ENCODE measurements around the gene TNFRSF6B.
"Not testable (repeated sequence)": the region's sequence is repeated elsewhere in the genome, so short reads cannot be mapped to it uniquely, and the experiment has no call there.

Gene TNFRSF6B

GRCh38 chr20:63696628-63697356, at the start of gene TNFRSF6B:
Gene TNFRSF6B (plus strand): TSS chr20:63696652. CDS start chr20:63696768, 116 bp downstream.
- intact Hi-C loops (cut with DNase I) = no loop called here
- peak in 6 of 42 donors; percentile 8 to 56 (median 36) for DNase-seq

- no peak for DNase-seq
- intact Hi-C loops (cut with DNase I) = no loop called here
Measured at GRCh38 chr20:63648190-63648589, 48.3 kb upstream of the TNFRSF6B start.

GRCh38 chr20:63648895-63649589, 47.4 kb upstream of the TNFRSF6B start:
- DNase-seq = no peak

GRCh38 chr20:63650486-63650885, 46.0 kb upstream of the TNFRSF6B start:
- intact Hi-C loops (cut with DNase I); DNase-seq: not testable (repeated sequence)

More at GRCh38 chr20:63648895-63649589, 47.4 kb upstream of the TNFRSF6B start:
- intact Hi-C loops (cut with DNase I) = no loop called here

- peak in 1 of 42 donors; percentile 21 for DNase-seq
- intact Hi-C loops (cut with DNase I) = no loop called here
Measured at GRCh38 chr20:63651942-63652191, 44.6 kb upstream of the TNFRSF6B start.

- intact Hi-C loops (cut with DNase I) = no loop called here
- DNase-seq = peak in 6 of 42 donors; percentile 21 to 46 (median 28)
Measured at GRCh38 chr20:63652192-63652980, 44.1 kb upstream of the TNFRSF6B start.

- DNase-seq = peak; percentile 59 to 97 (median 88)
- intact Hi-C loops (cut with DNase I) = no loop called here
Measured at GRCh38 chr20:63653041-63653973, 43.1 kb upstream of the TNFRSF6B start, which contains the start of gene STMN3. Gene STMN3 (minus strand): TSS chr20:63653424. CDS start chr20:63653345, 79 bp downstream.

- no peak for DNase-seq
- intact Hi-C loops (cut with DNase I) = no loop called here
Measured at GRCh38 chr20:63653974-63654668, 42.3 kb upstream of the TNFRSF6B start.

- no peak for DNase-seq
- intact Hi-C loops (cut with DNase I) = loop anchor here (5.0 kb wide), 1 partner anchor 52 kb away; the partner anchor contains the start of genes ARFRP1 and ZGPAT
Measured at GRCh38 chr20:63655249-63655648, 41.2 kb upstream of the TNFRSF6B start.

GRCh38 chr20:63656451-63656850, 40.0 kb upstream of the TNFRSF6B start:
- intact Hi-C loops (cut with DNase I) = loop anchor here (5.0 kb wide), 1 partner anchor 51 kb away; the partner anchor contains the start of genes ARFRP1 and ZGPAT
- no peak for DNase-seq

- peak in 10 of 42 donors; percentile 14 to 59 (median 36) for DNase-seq
- intact Hi-C loops (cut with DNase I) = loop anchor here (5.0 kb wide), 1 partner anchor 50 kb away; the partner anchor contains the start of genes ARFRP1 and ZGPAT
Measured at GRCh38 chr20:63657260-63657936, 39.1 kb upstream of the TNFRSF6B start.

- intact Hi-C loops (cut with DNase I) = loop anchor here (2.0 to 5.0 kb wide), 2 partner anchors 31 to 49 kb away; partner anchors contain the start of genes ARFRP1, GMEB2 and ZGPAT
- peak; percentile 82 to 97 (median 93) for DNase-seq
Measured at GRCh38 chr20:63657937-63658748, 38.3 kb upstream of the TNFRSF6B start, which contains the start of gene RTEL1. Gene RTEL1 (plus strand): TSS chr20:63658312. CDS start chr20:63659403, 1,091 bp downstream.

GRCh38 chr20:63658749-63659187, 37.7 kb upstream of the TNFRSF6B start:
- peak in 21 of 42 donors; percentile 7 to 71 (median 42) for DNase-seq
- intact Hi-C loops (cut with DNase I) = loop anchor here (2.0 to 5.0 kb wide), 2 partner anchors 32 to 49 kb away; partner anchors contain the start of genes ARFRP1, GMEB2 and ZGPAT

- intact Hi-C loops (cut with DNase I) = loop anchor here (2.0 to 5.0 kb wide), 2 partner anchors 33 to 48 kb away; partner anchors contain the start of genes ARFRP1, GMEB2 and ZGPAT
- no peak for DNase-seq
Measured at GRCh38 chr20:63659370-63659769, 37.1 kb upstream of the TNFRSF6B start.

GRCh38 chr20:63660174-63660573, 36.3 kb upstream of the TNFRSF6B start:
- DNase-seq; intact Hi-C loops (cut with DNase I): not testable (repeated sequence)

- no peak for DNase-seq
- intact Hi-C loops (cut with DNase I) = no loop called here
Measured at GRCh38 chr20:63660622-63661021, 35.8 kb upstream of the TNFRSF6B start.
